Gastrocnemius medialis (tissue), 4 donors: ENCODE measurements around the gene MAPRE2.

Experiments
- POLR2A ChIP-seq, 2 donors: fragments of 450-650 bp; IDR thresholded peaks; one replicate each; pipeline ENCODE4 v1.6.1; 2017; ENCODE audit warnings: antibody characterized with exemption in 2 of 2, mild to moderate bottlenecking in 2 of 2, moderate library complexity in 2 of 2
- TF ChIP-seq, protein P1 (sequence below), 5 experiments: fragments of 450-650 bp in 3 of 5; fragments of 200-600 bp in 2 of 5; sonication (generic) in 2 of 5; IDR thresholded peaks in 4 of 5; conservative IDR thresholded peaks in 1 of 5; 1 replicate in 4 of 5; 2 replicates in 1 of 5; pipeline ENCODE4 v1.5.1; 2016 to 2019; ENCODE audit warnings: antibody characterized with exemption in 5 of 5, mild to moderate bottlenecking in 3 of 5, moderate library complexity in 3 of 5

DNA sequence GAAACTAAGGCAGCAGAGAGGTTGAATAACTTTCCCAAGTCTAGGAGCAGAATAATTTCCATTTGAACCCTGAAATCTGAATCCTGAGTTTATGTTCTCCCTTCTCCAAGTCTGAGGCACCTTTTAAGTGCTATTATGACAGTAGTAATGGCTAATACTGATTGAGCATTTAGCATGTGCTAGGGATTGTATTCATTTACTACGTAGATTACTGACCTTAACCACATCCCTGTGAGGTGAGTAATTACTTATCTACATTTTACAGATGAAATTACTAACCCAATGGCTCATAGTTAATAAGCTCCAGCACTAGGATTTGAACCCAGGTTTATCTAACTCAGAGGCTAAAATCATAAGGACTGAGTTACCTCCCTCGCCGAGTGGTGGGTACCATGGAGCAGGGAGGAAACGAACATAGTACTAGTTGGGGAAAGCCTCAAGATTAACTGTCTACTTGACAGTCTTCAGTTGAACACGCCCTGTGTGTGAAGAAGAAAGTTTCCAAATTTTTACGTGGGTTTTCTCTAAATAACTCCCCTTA is 93.0 kb downstream of the MAPRE2 start:
- TF ChIP-seq, protein P1, sequence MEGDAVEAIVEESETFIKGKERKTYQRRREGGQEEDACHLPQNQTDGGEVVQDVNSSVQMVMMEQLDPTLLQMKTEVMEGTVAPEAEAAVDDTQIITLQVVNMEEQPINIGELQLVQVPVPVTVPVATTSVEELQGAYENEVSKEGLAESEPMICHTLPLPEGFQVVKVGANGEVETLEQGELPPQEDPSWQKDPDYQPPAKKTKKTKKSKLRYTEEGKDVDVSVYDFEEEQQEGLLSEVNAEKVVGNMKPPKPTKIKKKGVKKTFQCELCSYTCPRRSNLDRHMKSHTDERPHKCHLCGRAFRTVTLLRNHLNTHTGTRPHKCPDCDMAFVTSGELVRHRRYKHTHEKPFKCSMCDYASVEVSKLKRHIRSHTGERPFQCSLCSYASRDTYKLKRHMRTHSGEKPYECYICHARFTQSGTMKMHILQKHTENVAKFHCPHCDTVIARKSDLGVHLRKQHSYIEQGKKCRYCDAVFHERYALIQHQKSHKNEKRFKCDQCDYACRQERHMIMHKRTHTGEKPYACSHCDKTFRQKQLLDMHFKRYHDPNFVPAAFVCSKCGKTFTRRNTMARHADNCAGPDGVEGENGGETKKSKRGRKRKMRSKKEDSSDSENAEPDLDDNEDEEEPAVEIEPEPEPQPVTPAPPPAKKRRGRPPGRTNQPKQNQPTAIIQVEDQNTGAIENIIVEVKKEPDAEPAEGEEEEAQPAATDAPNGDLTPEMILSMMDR (IDR thresholded peaks at IDR 0.05 in 4 of 5, conservative IDR thresholded peaks at IDR 0.05 in 1 of 5): no peak
- TF ChIP-seq POLR2A (IDR thresholded peaks at IDR 0.05): no peak
